ENCODE data around the gene IRX1. TPM values are rescaled to one million over a fixed set of nuclear protein-coding genes. Genes with fewer than 3 reads are reported as not detected.

IRX1 gene
- total RNA-seq, 1 experiment from 2014 or later = 4.1 TPM

- H2BK15ac ChIP-seq (ENCODE audit: low read depth, low read length) = no peak overlapping the region
- no peaks in the 10 kb centered on the region for H3K4me1 Mint-ChIP-seq
- H3K27ac Mint-ChIP-seq = no peak overlapping the region
Observed at GRCh38 chr5:3625626-3626025, 30.0 kb downstream of the IRX1 start.

More at GRCh38 chr5:3625626-3626025, 30.0 kb downstream of the IRX1 start:
- Histone ChIP-seq H4K20me1 (ENCODE audit: control insufficient read depth, insufficient read depth, insufficient read length) (no peaks in the 10 kb centered on the region), H3K18ac (ENCODE audit: insufficient read length, low read depth, low read length) (no peak overlapping the region), H2AFZ (ENCODE audit: low read length) (no peak overlapping the region), H3K9me3 (ENCODE audit: control insufficient read depth, low read depth, low read length) (no peaks in the 10 kb centered on the region), H3K14ac (ENCODE audit: insufficient read depth, low read length) (no peak overlapping the region), H3K79me1 (ENCODE audit: insufficient read depth, low read depth, low read length, poor library complexity, severe bottlenecking) (no peaks in the 10 kb centered on the region), H3K4ac (ENCODE audit: low read depth, low read length) (no peak overlapping the region), H3K4me2 (ENCODE audit: insufficient read depth, insufficient read length, low read length) (no peak overlapping the region), H3K9ac (ENCODE audit: extremely low read depth, insufficient read length, low read length) (no peak overlapping the region), H3K23ac (ENCODE audit: insufficient read length, low read depth, low read length) (no peak overlapping the region), H2AK5ac (ENCODE audit: insufficient read length, low read length) (no peak overlapping the region), H4K5ac (ENCODE audit: insufficient read length, low read depth, low read length) (no peak overlapping the region), H2BK5ac (ENCODE audit: insufficient read length, low read length) (no peak overlapping the region), H3K27ac (ENCODE audit: insufficient read length, low read depth, low read length) (no peak overlapping the region), H3K27me3 (ENCODE audit: insufficient read depth, low read length) (no peaks in the 10 kb centered on the region), H2BK12ac (ENCODE audit: insufficient read length, low read depth, low read length) (no peak overlapping the region), H2BK20ac (ENCODE audit: low read depth, low read length, poor library complexity, severe bottlenecking) (no peak overlapping the region), H4K91ac (ENCODE audit: insufficient read length, low read depth, low read length) (no peak overlapping the region), H3K23me2 (ENCODE audit: insufficient read length, low read depth, low read length, poor library complexity, severe bottlenecking) (no peaks in the 10 kb centered on the region), H3K79me2 (ENCODE audit: insufficient read depth, low read length) (no peaks in the 10 kb centered on the region), H3K4me1 (ENCODE audit: insufficient read depth, low read length) (no peaks in the 10 kb centered on the region), H3K56ac (ENCODE audit: insufficient read length, low read depth, low read length) (no peak overlapping the region), H3T11ph (ENCODE audit: low read length) (no peak overlapping the region), H4K8ac (replicated peaks; ENCODE audit: insufficient read length, low read depth, low read length) (no peak overlapping the region), H2BK120ac (ENCODE audit: low read depth, low read length, poor library complexity, severe bottlenecking) (no peak overlapping the region)
- no peak for DNase-seq
- H3K27me3 Mint-ChIP-seq (ENCODE audit: low read depth) = peaks cover 1% of the 10 kb centered on the region
- H3K36me3 Mint-ChIP-seq (ENCODE audit: insufficient read depth in 1 of 3, low read depth in 3 of 3) = peaks cover 0 to 11% (median 0%) of the 10 kb centered on the region in 3 experiments; a peak in 4 of 7 replicates
- TF ChIP-seq CTCF (conservative IDR thresholded peaks at IDR 0.05) = no peak
- WGBS (ENCODE audit: extremely low coverage, insufficient read length, low lambda C conversion rate) = no CpG with 5 or more reads among the region's 4 CpGs
- H3K4me3 Mint-ChIP-seq = no peak overlapping the region
- H3K9me3 Mint-ChIP-seq = peaks cover 12 to 14% of the 10 kb centered on the region in 2 experiments

Data from H9 (cell line).